RCC 7860 (cell line): ENCODE data around the gene PRPF40A.
"Not testable (repeated sequence)": the region's sequence is repeated elsewhere in the genome, so short reads cannot be mapped to it uniquely, and the experiment has no call there.

Experiments used
- DNase-seq: peaks from one replicate; pipeline ENCODE4 v3.0.0-alpha.2; 2015; ENCODE audit warnings: low spot score
- FAIRE-seq: peaks from 2 replicates; lab custom pipeline; 2012; peaks lifted over from hg19 to GRCh38; lab: Jason Lieb, UNC

The PRPF40A gene

DNA sequence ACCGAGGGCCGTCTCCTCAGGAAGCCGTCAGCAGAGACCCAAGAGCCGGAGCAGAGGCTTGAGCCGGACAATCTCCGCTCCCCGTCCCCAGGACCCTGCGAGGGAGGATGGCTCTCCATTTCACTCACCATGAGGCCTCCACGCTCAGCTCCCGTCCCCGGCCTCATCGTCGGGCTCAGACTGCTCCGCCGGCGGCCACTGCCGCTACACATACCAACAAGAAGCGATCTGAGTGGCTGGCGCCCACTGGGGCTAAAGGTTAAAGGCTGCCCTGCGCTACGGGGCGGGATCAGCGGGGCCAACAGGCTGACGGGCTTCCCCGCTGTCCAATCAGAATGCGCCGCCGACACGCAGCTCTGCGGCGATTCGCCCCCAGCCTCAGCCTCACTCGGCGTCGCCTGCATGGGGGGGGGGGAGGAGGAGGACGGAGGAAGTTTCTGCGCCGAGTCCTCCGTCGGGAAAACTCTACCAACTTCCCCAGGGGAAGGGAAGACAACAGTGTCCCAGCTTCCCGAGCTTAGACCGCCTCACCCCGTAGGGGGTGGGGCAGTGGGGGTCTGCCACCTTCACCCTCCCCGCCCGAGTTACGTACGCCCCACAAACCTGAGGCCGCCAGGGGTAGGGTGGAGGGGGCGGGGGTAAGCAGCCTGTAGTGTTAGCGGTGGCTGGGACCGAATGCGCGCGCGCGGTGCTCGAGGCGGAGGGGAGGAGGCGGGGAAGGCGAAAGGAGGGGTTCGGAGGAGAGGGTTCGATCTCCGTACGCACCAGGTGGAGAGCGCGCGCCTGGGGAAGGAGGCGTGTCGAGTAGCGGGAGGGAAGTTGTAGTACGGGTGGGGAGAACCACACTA lies at the start of gene PRPF40A:
Gene PRPF40A (minus strand): TSS at position 234 of the 848 bp plus-strand sequence. CDS start 22 bp downstream, at position 212.
- DNase-seq: peak; percentile 96
- peak; percentile 83 for FAIRE-seq

DNA sequence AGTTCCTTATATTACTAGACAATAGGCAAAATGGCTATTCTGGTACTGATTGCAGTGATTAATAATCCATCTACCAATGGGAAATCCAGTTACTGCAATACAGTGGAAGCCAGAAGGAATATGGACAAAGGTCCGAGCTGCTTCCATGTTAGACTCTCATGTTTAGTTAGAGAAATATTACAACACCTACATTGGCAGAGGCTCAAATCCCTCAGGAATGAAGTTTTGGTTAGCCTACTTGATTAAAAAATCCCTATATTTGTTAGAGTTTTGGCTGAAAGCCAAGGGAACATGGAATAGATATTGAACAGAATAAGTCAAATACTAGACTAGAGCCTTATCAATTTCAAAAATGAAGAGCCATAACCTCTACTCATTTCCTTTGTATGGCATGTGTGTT lies 49.7 kb upstream of the PRPF40A start:
- FAIRE-seq: no peak
- no peak for DNase-seq

DNA sequence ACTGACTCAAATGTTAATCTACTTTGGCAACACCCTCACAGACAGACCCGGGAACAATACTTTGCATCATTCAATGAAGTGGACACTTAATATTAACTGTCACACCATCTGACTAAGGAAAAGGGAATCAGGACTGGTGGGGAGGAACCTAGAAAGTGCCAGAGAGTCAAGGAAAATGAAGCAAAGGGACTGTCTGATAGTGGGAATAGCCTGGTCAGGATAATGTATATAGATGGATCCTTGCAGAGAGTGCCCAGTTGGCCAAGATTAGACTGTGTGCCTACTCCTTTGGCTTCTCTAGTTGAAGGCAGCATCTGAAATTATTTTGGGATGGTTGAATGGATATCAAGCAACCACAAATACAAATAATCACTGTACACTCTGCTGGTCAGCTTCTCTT lies 46.4 kb upstream of the PRPF40A start:
- DNase-seq: no peak
- FAIRE-seq: no peak

DNA sequence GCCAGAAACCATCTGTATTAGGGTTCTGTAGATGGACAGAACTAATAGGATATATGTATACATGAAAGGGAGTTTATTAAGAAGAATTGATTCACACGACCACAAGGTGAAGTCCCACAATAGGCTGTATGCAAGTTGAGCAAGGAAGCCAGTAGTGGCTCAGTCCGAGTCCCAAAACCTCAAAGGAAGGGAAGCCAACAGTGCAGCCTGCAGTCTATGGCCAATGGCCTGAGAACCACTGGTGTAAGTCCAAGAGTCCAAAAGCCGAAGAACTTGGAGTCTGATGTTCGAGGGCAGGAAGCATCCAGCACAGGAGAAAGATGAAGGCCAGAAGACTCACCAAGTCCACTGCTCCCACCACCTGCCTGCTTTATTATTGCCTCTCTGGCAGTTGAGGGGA lies 45.9 kb upstream of the PRPF40A start:
- FAIRE-seq, DNase-seq: not testable (repeated sequence)

DNA sequence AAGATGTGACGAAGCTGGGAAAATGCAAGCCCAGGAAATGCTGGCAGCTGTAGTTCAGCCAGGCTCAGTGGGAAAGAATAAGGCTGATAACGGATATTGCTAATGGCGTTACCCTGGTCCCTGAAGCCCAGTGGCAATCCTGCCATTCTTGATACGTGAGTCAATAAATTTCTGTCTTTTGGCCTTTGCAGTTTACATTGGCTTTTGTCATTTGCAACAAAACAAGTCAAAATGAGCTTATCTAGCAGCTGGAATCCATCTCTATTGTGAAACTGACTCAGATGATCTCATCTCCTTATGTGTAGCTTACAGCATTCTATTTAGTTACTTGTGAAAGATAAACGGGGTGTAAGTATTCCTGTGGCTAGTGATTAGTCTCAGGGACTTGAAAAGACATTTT lies 44.9 kb upstream of the PRPF40A start:
- DNase-seq (no peak), FAIRE-seq (no peak)

DNA sequence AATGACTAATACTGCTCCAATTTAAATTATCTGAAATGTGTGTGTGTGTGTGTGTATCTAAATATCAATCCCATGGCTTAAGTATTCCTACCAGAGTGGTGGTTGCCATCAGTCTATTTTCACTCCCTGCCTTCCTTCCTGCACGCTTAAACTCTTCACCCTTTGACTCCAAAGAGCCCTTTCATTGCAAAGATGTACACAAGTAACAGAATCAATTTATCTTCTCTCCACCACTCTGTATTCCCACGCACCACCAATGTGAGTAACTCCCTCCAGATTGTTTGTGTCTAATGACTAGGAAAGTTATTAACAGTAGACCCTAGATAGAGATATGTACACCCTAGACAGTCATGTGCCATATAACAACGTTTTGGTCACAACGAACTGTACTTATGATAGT lies 44.0 kb upstream of the PRPF40A start:
- no peak for DNase-seq
- no peak for FAIRE-seq

DNA sequence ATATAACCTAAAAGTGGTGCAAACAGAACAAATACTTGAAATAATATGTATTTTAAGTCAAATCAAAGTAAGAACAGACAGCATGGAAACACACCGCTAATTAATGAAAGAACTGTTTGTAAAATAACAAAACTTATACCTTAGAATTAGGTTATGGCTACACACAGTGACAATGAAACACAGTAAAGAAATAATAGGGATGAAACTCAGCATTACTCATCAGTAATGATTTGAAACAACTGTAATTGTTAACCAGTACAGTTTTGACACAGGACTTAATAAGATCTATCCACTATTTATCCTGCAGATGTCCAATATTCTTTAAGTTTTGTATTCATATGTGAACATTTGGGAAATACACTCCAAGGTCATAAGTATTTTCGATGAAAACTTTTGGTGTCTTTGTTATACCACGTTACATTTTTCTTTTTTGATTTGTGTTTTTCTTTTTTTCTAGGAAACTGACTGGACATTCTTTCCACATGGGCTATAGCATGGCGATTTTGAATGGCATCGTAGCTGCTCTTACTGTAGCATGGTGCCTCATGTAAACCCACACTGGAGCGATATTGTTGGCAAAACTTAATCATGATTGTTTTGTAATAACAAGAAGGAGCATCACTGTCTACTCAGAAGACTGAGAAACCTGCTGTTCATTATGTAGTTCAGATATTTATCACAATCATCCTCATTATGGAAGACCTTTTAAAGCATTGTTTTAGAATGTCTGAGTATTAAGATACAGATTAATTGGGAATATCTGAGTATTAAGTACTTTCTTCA lies 42.2 kb upstream of the PRPF40A start:
- DNase-seq (no peak), FAIRE-seq (no peak)

DNA sequence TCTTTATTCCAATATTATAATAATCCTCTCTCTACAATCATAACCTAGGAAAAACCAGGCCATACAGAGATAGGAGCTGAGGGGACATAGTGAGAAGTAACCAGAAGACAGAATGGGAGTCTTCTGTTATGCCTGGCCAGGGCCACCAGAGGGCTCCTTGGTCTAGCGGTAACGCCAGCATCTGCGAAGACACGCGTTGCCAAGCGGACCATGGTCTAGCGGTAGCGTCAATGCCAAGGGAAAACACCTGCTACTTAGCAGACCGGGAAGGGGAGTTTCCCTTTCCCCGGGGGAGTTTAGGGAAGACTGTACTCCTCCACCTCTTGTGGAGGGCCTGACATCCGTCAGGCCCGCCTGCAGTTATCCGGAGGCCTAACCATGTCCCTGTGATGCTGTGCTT lies 37.8 kb upstream of the PRPF40A start:
- DNase-seq (no peak), FAIRE-seq (no peak)

DNA sequence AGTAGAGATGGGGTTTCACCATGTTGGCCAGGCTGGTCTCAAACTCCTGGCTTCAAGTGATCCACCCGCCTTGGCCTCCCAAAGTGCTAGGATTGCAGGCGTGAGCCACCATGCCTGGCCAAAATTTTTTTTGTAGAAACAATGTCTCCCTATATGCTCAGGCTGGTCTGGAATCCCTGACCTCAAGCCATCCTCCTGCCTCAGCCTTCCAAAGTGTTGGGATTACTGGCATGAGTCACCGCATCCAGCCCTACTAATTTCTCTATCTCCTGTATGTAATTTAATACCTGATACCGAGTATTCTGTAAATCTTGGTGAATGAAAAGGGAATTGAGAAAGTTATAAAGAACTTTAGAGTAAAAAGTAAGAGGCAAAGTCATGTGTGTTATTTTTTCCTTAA lies 30.5 kb upstream of the PRPF40A start:
- not testable (repeated sequence) for FAIRE-seq, DNase-seq

DNA sequence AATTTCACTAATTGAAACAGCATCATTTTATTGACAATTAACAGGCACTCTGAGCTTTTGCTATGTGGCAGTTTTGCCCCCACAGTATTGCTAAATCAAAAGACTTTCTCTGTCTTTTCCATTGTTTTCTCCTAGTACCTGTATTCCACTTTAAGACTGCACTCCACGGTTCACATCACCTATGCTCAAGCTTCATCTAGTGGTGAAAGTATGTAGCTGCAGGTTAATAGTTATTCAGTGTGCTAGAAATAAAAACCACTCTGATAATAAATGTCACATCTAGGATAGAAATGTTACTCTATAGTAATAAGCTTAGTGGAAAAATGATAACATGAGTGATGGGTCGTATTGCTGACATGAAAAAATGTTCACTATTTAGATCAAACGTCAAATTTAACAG lies 25.7 kb upstream of the PRPF40A start:
- DNase-seq (no peak), FAIRE-seq (peak; percentile 41)

DNA sequence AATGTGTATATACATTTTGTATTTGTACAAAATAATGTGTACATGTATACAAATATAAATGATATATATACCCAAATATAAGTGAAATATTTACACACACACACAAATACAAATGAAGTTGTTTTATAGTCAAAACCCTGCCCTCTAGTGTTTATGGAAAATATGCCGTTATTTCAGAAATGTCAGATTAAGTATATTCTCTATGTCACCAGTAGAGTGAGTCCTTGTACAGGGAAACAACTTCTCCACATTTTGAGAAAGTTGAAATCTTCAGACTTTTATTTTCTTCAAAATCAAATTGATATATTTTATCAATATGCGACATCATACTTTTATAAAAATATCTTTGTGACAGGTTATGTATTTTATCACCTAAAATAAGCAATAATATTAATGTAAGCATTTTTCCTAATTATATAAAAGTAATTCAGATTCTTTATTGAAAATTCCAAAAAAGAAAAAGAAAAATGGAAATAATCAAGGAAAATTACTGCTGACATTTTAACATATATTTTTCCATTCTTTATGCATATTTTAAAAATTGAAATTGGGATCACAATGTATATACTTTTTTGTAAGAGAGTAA lies 23.6 kb upstream of the PRPF40A start:
- FAIRE-seq (peak; percentile 97), DNase-seq (peak; percentile 56)

DNA sequence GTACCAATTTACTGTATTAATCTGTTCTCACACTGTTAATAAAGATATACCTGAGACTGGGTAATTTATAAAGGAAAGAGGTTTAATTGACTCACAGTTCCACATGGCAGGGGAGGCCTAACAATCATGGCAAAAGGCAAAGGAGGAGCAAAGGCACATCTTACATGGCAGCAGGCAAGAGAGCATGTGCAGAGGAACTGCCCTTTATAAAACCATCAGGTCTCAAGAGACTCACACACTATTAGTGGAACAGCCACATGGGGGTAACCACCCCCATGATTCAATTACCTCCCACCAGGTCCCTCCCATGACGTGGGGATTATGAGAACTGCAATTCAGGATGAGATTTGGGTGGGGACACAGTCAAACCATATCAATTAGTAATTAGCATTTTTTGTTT lies 22.4 kb upstream of the PRPF40A start:
- not testable (repeated sequence) for DNase-seq, FAIRE-seq

DNA sequence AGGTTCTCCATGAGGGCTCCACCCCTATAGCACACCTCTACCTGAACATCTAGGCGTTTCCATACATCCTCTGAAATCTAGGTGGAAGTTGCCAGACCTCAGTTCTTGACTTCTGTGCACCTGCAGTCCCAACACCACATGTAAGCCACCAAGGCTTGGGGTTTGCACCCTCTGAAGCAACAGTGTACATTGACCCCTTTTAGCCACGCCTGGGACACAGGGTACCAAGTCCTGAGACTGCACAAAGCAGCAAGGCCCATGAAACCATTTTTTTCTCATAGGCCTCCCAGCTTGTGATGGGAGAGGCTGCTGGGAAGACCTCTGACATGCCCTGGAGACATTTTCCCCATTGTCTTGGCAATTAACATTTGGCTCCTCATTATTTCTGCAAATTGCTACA lies 21.2 kb upstream of the PRPF40A start:
- no peak for DNase-seq
- FAIRE-seq: no peak

DNA sequence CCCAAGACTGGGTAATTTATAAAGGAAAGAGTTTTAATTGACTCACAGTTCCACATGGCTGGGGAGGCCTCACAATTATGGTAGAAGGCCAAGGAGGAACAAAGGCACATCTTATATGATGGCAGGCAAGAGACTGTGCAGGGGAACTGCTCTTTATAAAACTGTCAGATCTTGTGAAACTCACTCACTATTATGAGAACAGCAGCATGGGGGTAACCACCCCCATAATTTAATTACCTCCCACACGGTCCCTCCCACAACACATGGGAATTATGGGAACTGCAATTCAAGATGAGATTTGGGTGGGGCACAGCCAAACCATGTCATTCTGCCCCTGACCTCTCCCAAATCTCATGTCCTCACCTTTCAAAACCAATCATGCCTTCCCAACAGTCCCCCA lies 20.2 kb upstream of the PRPF40A start:
- DNase-seq, FAIRE-seq: not testable (repeated sequence)

DNA sequence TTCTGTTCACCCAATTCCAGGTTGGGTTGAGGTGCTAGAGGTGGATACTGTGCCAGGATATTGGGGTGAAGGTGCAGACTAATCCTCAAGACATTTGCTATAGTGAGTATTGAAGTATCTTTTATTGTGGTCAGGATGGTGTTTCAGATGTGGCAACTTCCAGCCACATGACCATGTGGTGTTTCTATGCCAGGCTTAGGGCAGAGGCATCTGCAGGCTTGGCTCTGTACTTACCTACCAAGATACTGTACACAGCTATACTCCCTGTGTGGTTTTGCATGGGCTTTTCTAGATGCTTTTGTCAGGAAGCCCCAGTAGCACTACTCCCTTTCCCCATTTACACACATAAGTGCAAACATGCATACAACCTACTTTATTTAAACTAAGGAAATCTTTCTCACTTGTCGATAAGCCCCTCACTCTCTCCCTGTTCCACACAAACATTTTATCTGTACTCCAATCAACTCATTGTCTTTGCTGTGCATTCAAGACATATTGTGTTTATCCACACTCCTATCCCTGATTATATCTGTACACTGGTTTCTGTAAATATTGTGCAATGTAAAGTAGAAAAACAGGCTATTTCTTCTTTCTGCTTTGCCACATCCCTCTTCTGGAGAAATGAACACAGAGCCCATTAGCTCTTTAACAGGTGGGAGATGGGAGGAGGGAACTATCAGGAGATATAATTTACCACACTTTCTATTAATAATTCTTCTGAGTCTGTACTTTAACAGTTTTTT lies 13.5 kb upstream of the PRPF40A start:
- no peak for DNase-seq
- no peak for FAIRE-seq

DNA sequence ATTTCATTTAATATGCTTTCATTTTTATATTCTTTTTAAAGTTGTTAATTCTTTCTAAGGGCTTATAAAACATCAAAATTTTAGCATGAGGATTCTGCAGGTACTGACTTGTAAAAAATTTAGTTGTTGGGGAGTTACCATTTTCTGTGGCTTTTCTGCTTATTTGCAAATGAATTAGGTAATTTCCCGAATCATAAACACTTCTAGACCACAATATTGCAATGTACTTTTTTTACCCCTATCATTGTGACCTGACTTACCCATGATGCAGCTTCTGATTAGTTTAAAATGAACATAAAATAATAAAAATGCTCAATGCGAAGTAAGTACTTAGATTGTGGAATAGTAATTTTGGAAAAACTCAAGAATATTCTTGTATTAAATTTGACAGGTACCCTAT lies 12.6 kb upstream of the PRPF40A start:
- no peak for FAIRE-seq
- DNase-seq: no peak

DNA sequence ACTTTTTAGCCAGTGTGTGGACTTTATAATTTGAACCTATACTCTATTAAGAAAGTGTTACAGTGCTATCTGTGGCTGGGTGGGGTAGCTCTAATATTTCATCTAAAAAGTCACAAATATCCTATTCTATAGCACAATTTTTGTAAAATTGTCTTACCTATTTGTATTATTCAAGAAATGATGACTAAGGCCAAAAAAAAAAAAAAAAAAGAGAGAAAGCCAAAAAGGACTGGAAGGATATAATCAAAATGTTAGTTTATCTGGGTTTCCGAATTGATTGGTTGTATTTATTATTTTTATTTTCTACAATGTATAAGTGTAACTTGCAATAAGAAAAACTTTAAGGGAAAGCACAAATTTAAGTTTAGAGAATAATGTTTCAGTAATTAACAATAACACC lies 6.7 kb upstream of the PRPF40A start:
- DNase-seq (no peak), FAIRE-seq (peak; percentile 12)

DNA sequence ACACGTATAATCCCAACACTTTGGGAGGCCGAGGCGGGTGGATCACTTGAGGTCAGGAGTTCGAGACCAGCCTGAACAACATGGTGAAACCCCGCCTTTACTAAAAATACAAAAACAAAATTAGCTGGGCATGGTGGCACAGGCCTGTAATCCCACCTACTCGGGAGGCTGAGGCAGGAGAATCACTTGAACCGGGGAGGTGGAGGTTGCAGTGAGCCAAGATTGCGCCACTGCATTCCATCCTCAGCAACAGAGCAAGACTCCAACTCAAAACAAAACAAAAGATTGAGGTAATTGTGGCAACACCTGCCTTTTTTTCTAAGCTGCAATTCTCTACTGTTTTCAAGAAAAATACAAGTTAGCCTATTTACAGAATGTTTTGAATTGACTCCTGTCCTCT lies 5.4 kb upstream of the PRPF40A start:
- DNase-seq, FAIRE-seq: not testable (repeated sequence)

DNA sequence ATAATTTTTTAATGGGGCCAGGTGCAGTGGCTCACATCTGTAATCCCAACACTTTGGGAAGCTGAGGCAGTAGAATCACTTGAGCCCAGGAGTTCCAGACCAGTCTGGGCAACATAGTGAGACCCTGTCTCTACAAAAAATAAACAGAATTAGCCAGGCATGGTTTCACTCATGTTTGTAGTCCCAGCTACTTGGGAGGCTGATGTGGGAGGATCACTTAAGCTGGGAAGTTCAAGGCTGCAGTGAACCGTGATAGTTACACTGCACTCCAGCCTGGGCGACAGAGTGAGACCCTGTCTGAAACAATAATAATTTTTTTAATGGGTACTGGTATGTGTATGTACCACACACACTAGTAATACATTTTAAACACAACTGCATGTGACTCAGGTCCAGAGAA lies 3.5 kb upstream of the PRPF40A start:
- no peak for DNase-seq
- no peak for FAIRE-seq

DNA sequence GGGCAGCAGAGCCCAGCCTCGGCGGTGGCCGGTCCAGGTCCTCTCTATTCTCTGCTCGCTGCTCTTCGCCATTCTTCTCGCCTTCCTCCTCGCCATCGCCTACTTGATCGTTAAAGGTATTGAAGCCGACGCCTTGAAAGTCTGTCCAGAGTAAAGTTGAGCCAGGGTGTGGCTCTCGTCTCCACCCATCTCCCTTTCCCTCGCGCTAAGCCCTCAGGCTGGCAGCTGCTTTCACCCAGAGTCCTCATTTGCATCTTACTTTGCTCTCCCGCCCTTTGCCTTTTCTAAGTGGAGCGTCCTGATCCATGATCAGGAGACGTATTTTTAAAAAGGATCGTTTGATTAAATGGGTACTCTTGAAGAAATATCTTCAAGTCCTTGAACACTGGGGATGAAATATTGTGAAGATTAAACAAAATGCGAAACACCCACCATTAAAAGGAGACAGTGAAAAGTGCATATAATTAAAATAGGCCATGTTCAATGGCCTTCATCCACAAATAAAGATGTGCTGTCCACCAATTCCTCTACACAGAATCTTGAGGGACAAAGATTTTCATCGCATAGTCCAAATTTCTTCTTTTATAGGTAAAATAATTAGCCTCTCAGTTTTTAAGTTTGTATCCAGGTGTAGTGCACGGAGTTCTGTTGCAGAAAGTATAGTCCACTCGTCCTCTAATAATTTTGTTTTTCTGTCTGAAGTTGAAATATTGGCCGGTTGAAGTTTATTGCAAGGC lies 1.8 kb upstream of the PRPF40A start:
- FAIRE-seq (peak; percentile 39), DNase-seq (peak; percentile 39)
